ENCODE results near the gene TMEM204.

Gene TMEM204

GRCh38 chr16:1557576-1557975 is 24.1 kb downstream of the TMEM204 start:
- TF ChIP-seq CTCF (IDR thresholded peaks at IDR 0.05; ENCODE audit: insufficient read depth, low read length, poor library complexity, severe bottlenecking) = no peak
- no peak for DNase-seq (ENCODE audit: extremely low read depth, insufficient read length)
- H3K36me3 ChIP-seq (ENCODE audit: control insufficient read depth, insufficient read depth, low read length) = no peaks in the 10 kb centered on the region
- no peak overlapping the region for H3K4me3 ChIP-seq (replicated peaks; ENCODE audit: low read depth, low read length)
- no peaks in the 10 kb centered on the region for H3K27me3 ChIP-seq (replicated peaks; ENCODE audit: control insufficient read depth, insufficient read depth, low read length)

- TF ChIP-seq CTCF (IDR thresholded peaks at IDR 0.05; ENCODE audit: insufficient read depth, low read length, poor library complexity, severe bottlenecking) = no peak
- Histone ChIP-seq H3K4me3 (replicated peaks; ENCODE audit: low read depth, low read length) (no peak overlapping the region), H3K36me3 (ENCODE audit: control insufficient read depth, insufficient read depth, low read length) (no peaks in the 10 kb centered on the region), H3K27me3 (replicated peaks; ENCODE audit: control insufficient read depth, insufficient read depth, low read length) (no peaks in the 10 kb centered on the region)
- DNase-seq (ENCODE audit: extremely low read depth, insufficient read length) = no peak
These were observed 26.0 kb downstream of the TMEM204 start for GRCh38 chr16:1559446-1559975.

- no peaks in the 10 kb centered on the region for H3K36me3 ChIP-seq (ENCODE audit: control insufficient read depth, insufficient read depth, low read length)
- DNase-seq (ENCODE audit: extremely low read depth, insufficient read length) = no peak
- no peak for TF ChIP-seq CTCF (IDR thresholded peaks at IDR 0.05; ENCODE audit: insufficient read depth, low read length, poor library complexity, severe bottlenecking)
- no peaks in the 10 kb centered on the region for H3K27me3 ChIP-seq (replicated peaks; ENCODE audit: control insufficient read depth, insufficient read depth, low read length)
- no peak overlapping the region for H3K4me3 ChIP-seq (replicated peaks; ENCODE audit: low read depth, low read length)
These were observed 26.7 kb downstream of the TMEM204 start for GRCh38 chr16:1560153-1560552.

- Histone ChIP-seq H3K36me3 (ENCODE audit: control insufficient read depth, insufficient read depth, low read length) (no peaks in the 10 kb centered on the region), H3K4me3 (replicated peaks; ENCODE audit: low read depth, low read length) (no peak overlapping the region), H3K27me3 (replicated peaks; ENCODE audit: control insufficient read depth, insufficient read depth, low read length) (no peaks in the 10 kb centered on the region)
- DNase-seq (ENCODE audit: extremely low read depth, insufficient read length) = no peak
- no peak for TF ChIP-seq CTCF (IDR thresholded peaks at IDR 0.05; ENCODE audit: insufficient read depth, low read length, poor library complexity, severe bottlenecking)
These were observed 27.4 kb downstream of the TMEM204 start for GRCh38 chr16:1560866-1561265.

- no peaks in the 10 kb centered on the region for H3K27me3 ChIP-seq (replicated peaks; ENCODE audit: control insufficient read depth, insufficient read depth, low read length)
- DNase-seq (ENCODE audit: extremely low read depth, insufficient read length) = no peak
- TF ChIP-seq CTCF (IDR thresholded peaks at IDR 0.05; ENCODE audit: insufficient read depth, low read length, poor library complexity, severe bottlenecking) = no peak
- H3K4me3 ChIP-seq (replicated peaks; ENCODE audit: low read depth, low read length) = no peak overlapping the region
- H3K36me3 ChIP-seq (ENCODE audit: control insufficient read depth, insufficient read depth, low read length) = no peaks in the 10 kb centered on the region
These were observed 27.8 kb downstream of the TMEM204 start for GRCh38 chr16:1561266-1561665.

GRCh38 chr16:1561836-1562235 is 28.4 kb downstream of the TMEM204 start:
- no peak for TF ChIP-seq CTCF (IDR thresholded peaks at IDR 0.05; ENCODE audit: insufficient read depth, low read length, poor library complexity, severe bottlenecking)
- Histone ChIP-seq H3K36me3 (ENCODE audit: control insufficient read depth, insufficient read depth, low read length) (no peaks in the 10 kb centered on the region), H3K4me3 (replicated peaks; ENCODE audit: low read depth, low read length) (no peak overlapping the region), H3K27me3 (replicated peaks; ENCODE audit: control insufficient read depth, insufficient read depth, low read length) (no peaks in the 10 kb centered on the region)
- DNase-seq (ENCODE audit: extremely low read depth, insufficient read length) = no peak
